ENCODE data around the gene MEAF6. TPM values are rescaled to one million over a fixed set of nuclear protein-coding genes. Genes with fewer than 3 reads are reported as not detected.
"Not testable (repeated sequence)": the region's sequence is repeated elsewhere in the genome, so short reads cannot be mapped to it uniquely, and the experiment has no call there.

Gene MEAF6
- total and polyA plus RNA-seq, 2 donors (not counting 3 experiments of a cell fraction or from before 2014, with no cell fraction given) = 28.0 to 62.5 TPM

- H3K36me3 ChIP-seq (ENCODE audit: control insufficient read depth in 2 of 2, extremely low read depth in 1 of 2, insufficient read depth in 2 of 2, low read length in 2 of 2); H3K9me1 ChIP-seq (replicated peaks; ENCODE audit: control insufficient read depth, extremely low read depth, insufficient read depth, low read length); H3K4me2 ChIP-seq (ENCODE audit: insufficient read depth, low read length); H3K9ac ChIP-seq (replicated peaks; ENCODE audit: extremely low read depth, insufficient read depth, low read length); H2AFZ ChIP-seq (ENCODE audit: low read depth, low read length); POLR2A ChIA-PET; H3K27ac ChIP-seq (ENCODE audit: insufficient read depth, low read depth, low read length); dilution Hi-C loops (cut with MboI; ENCODE audit: extremely low pct_ligation_motif_present, low sequenced_read_pairs); H3K79me2 ChIP-seq (ENCODE audit: control insufficient read depth, insufficient read depth, low read length); FAIRE-seq; DNase-seq (ENCODE audit: low read depth, low spot score); H3K27me3 ChIP-seq (ENCODE audit: control insufficient read depth in 2 of 2, insufficient read depth in 2 of 2, low read length in 2 of 2); H4K20me1 ChIP-seq (replicated peaks; ENCODE audit: control insufficient read depth, extremely low read depth, insufficient read depth, low read length); H3K4me3 ChIP-seq (replicated peaks in 1 of 3; ENCODE audit: insufficient read depth in 1 of 3, low read depth in 1 of 3, low read length in 3 of 3); intact Hi-C loops (cut with micrococcal nuclease); BruUV-seq (replicated peaks); CTCF ChIA-PET; H3K9me3 ChIP-seq (replicated peaks; ENCODE audit: control insufficient read depth, insufficient read depth, low read length): not testable (repeated sequence)
- peaks cover 17% of the 10 kb centered on the region for H3K4me1 ChIP-seq (ENCODE audit: control insufficient read depth, extremely low read depth, insufficient read depth, low read length)
These were observed 15.3 kb upstream of the MEAF6 start for GRCh38 chr1:37529888-37530287.

- Histone ChIP-seq H3K9me1 (replicated peaks; ENCODE audit: control insufficient read depth, extremely low read depth, insufficient read depth, low read length) (no peaks in the 10 kb centered on the region), H3K4me2 (ENCODE audit: insufficient read depth, low read length) (no peak overlapping the region), H3K9me3 (replicated peaks; ENCODE audit: control insufficient read depth, insufficient read depth, low read length) (no peaks in the 10 kb centered on the region), H3K9ac (replicated peaks; ENCODE audit: extremely low read depth, insufficient read depth, low read length) (no peak overlapping the region), H2AFZ (ENCODE audit: low read depth, low read length) (no peak overlapping the region), H3K79me2 (ENCODE audit: control insufficient read depth, insufficient read depth, low read length) (no peaks in the 10 kb centered on the region), H3K27ac (ENCODE audit: insufficient read depth, low read depth, low read length) (no peak overlapping the region), H3K27me3 (ENCODE audit: control insufficient read depth in 2 of 2, insufficient read depth in 2 of 2, low read length in 2 of 2) (no peaks in the 10 kb centered on the region), H4K20me1 (replicated peaks; ENCODE audit: control insufficient read depth, extremely low read depth, insufficient read depth, low read length) (no peaks in the 10 kb centered on the region), H3K4me3 (replicated peaks in 1 of 3; ENCODE audit: insufficient read depth in 1 of 3, low read depth in 1 of 3, low read length in 3 of 3) (no peak overlapping the region), H3K36me3 (ENCODE audit: control insufficient read depth in 2 of 2, extremely low read depth in 1 of 2, insufficient read depth in 2 of 2, low read length in 2 of 2) (no peaks in the 10 kb centered on the region), H3K4me1 (ENCODE audit: control insufficient read depth, extremely low read depth, insufficient read depth, low read length) (peaks cover 6% of the 10 kb centered on the region)
- TF ChIP-seq POLR2AphosphoS5 (IDR thresholded peaks at IDR 0.05; ENCODE audit: insufficient read depth, low read depth, low read length) = no peak
- TF ChIP-seq CTCF (IDR thresholded peaks at IDR 0.05; ENCODE audit: extremely low read depth in 1 of 2, insufficient read depth in 1 of 2, low read depth in 1 of 2, low read length in 2 of 2) = no peak
- no peak for TF ChIP-seq POLR2A (IDR thresholded peaks at IDR 0.05; ENCODE audit: low read depth, low read length)
- no peak for TF ChIP-seq FOS (IDR thresholded peaks at IDR 0.05; ENCODE audit: borderline replicate concordance, insufficient read depth, low read length)
- TF ChIP-seq MYC (IDR thresholded peaks at IDR 0.05; ENCODE audit: low read depth, low read length) = no peak
- ChIA-PET POLR2A (no interaction called here), CTCF (no interaction called here)
- dilution Hi-C loops (cut with MboI; ENCODE audit: extremely low pct_ligation_motif_present, low sequenced_read_pairs) (no loop called here), intact Hi-C loops (cut with micrococcal nuclease) (no loop called here)
- no peak for FAIRE-seq
- no peak for DNase-seq (ENCODE audit: low read depth, low spot score)
- BruUV-seq (replicated peaks) = no TSS peak
These were observed 5.0 kb upstream of the MEAF6 start for GRCh38 chr1:37519613-37520012.

- H3K4me2 ChIP-seq (ENCODE audit: insufficient read depth, low read length); H3K9ac ChIP-seq (replicated peaks; ENCODE audit: extremely low read depth, insufficient read depth, low read length); H4K20me1 ChIP-seq (replicated peaks; ENCODE audit: control insufficient read depth, extremely low read depth, insufficient read depth, low read length); H3K9me3 ChIP-seq (replicated peaks; ENCODE audit: control insufficient read depth, insufficient read depth, low read length); H2AFZ ChIP-seq (ENCODE audit: low read depth, low read length); H3K9me1 ChIP-seq (replicated peaks; ENCODE audit: control insufficient read depth, extremely low read depth, insufficient read depth, low read length); FAIRE-seq; POLR2A ChIA-PET; H3K79me2 ChIP-seq (ENCODE audit: control insufficient read depth, insufficient read depth, low read length); CTCF ChIA-PET; BruUV-seq (replicated peaks); H3K36me3 ChIP-seq (ENCODE audit: control insufficient read depth in 2 of 2, extremely low read depth in 1 of 2, insufficient read depth in 2 of 2, low read length in 2 of 2); H3K27me3 ChIP-seq (ENCODE audit: control insufficient read depth in 2 of 2, insufficient read depth in 2 of 2, low read length in 2 of 2); H3K4me3 ChIP-seq (replicated peaks in 1 of 3; ENCODE audit: insufficient read depth in 1 of 3, low read depth in 1 of 3, low read length in 3 of 3); intact Hi-C loops (cut with micrococcal nuclease); H3K27ac ChIP-seq (ENCODE audit: insufficient read depth, low read depth, low read length); DNase-seq (ENCODE audit: low read depth, low spot score); H3K4me1 ChIP-seq (ENCODE audit: control insufficient read depth, extremely low read depth, insufficient read depth, low read length); dilution Hi-C loops (cut with MboI; ENCODE audit: extremely low pct_ligation_motif_present, low sequenced_read_pairs): not testable (repeated sequence)
These were observed 4.4 kb upstream of the MEAF6 start for GRCh38 chr1:37518929-37519328.

Data from endothelial cell of umbilical vein (primary cell).